ENCODE measurements around the gene FNDC7. TPM values are rescaled to one million over a fixed set of nuclear protein-coding genes. Genes with fewer than 3 reads are reported as not detected.

The FNDC7 gene
- total RNA-seq = 0.06 TPM in 1 of 2 replicates, not detected in the other

GRCh38 chr1:108712606-108713150 is at the start of gene FNDC7:
Gene FNDC7 (plus strand): TSS chr1:108712908. CDS start chr1:108712934, 26 bp downstream.

GRCh38 chr1:108691942-108692723 is 20.6 kb upstream of the FNDC7 start, which contains the start of gene PRPF38B:
Gene PRPF38B (plus strand): TSS chr1:108692310. CDS start chr1:108692592, 282 bp downstream.

GRCh38 chr1:108746382-108747170 is 33.9 kb downstream of the FNDC7 start, which contains the start of gene STXBP3:
Gene STXBP3 (plus strand): TSS chr1:108746674. CDS start chr1:108746738, 64 bp downstream.

Other genes with a start within 250 kb of the FNDC7 start
- 15.9 and 16.7 TPM in 2 replicates for gene EEIG2, start 152.8 kb upstream of the FNDC7 start, total RNA-seq
- gene HENMT1, start 51.8 kb upstream of the FNDC7 start, total RNA-seq = 3.4 and 3.6 TPM in 2 replicates
- 8.2 and 14.6 TPM in 2 replicates for gene PRPF38B, start 20.6 kb upstream of the FNDC7 start, total RNA-seq
- gene STXBP3, start 33.8 kb downstream of the FNDC7 start, total RNA-seq = 33.4 and 36.6 TPM in 2 replicates
- gene AKNAD1, start 144.2 kb downstream of the FNDC7 start, total RNA-seq = 6.0 TPM in 1 of 2 replicates, not detected in the other
- 8.6 and 11.0 TPM in 2 replicates for gene GPSM2, start 164.1 kb downstream of the FNDC7 start, total RNA-seq